AG08395 (cell line): ENCODE measurements around the gene TRPC4AP.
"Not testable (repeated sequence)": the region's sequence is repeated elsewhere in the genome, so short reads cannot be mapped to it uniquely, and the experiment has no call there.

Experiments used
- DNase-seq: peaks from one replicate; pipeline ENCODE4 v3.0.0; 2012; ENCODE audit warnings: mixed read lengths, low spot score

TRPC4AP gene

DNA sequence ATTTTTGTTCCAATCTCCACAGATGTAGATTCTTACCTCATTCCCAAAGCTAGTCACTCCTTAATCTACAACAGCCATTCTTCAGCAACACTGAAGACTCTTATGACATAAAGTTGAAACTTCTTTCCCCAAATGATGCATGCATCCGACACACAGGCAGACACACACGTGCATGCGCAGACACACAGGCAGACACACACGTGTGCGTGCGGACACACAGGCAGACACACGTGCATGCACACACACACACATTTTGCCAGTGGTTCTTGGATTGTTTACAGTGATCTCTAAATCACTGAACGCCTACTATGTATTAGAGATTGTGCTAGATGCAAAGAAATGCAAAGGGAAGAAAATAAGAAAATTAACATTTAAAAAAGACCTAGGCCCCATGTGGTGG is 9.0 kb upstream of the TRPC4AP start:
- DNase-seq, result no peak

DNA sequence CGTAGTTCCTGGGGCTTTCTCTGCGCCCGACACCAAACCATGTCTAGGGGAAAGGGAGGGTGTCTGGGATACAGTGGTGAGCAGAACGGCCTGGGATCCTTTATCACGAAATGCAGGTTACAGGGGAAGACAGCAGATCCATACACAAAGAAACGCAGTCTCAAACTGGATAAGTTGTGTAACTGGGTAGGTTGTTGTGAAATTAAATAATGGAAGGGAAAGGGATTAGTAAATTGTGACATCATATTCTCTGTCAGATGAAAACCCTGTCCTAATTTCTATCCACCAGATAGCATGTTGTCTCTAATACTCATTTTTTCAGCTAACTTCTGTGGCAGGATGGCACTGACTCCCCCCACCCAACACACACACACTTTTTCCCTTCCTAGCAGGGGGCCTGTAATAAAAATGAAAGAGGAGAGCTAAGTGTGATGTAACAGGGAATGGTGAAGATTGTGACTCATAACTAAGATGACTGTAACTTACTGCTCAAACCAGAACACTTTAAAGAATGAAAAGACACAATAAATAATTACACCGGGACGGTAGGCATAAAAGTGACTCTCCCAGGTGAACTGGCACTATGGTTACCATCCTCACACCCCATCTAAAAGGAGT is 769 bp upstream of the TRPC4AP start:
- peak; percentile 60 for DNase-seq

DNA sequence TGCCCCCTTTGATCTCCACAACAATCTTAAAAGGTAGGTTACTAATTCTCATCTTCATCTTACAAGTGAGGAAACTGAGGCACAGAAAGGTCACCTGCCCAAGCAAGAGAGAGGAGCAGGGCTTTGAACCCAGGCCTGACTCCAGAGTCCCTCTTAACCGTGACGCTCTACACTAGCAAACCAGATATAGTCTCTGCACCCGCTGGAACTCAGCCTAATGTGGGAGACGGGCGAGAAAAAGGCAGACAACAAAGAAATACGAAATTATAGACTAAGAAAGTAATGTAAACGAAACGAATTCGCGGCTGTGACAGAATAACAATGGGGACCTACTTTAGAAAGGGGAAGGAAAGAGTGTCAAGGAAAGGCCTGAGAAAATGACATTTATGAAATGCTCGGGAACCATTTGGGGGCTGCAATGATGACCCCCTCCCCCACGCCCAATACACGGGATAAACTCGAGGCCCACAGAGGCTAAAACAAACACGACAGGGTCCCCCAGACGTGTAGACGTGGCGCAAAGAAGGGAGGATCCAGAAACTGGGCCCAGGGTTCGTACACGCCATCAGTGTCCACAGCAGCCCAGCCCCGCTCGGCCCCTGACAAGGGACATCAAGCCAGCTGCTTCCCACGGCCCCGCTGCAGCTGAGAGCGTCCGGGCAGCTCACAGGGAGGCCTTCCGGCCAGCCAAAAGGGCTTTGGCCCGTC is 637 bp downstream of the TRPC4AP start:
- DNase-seq, result peak; percentile 7

DNA sequence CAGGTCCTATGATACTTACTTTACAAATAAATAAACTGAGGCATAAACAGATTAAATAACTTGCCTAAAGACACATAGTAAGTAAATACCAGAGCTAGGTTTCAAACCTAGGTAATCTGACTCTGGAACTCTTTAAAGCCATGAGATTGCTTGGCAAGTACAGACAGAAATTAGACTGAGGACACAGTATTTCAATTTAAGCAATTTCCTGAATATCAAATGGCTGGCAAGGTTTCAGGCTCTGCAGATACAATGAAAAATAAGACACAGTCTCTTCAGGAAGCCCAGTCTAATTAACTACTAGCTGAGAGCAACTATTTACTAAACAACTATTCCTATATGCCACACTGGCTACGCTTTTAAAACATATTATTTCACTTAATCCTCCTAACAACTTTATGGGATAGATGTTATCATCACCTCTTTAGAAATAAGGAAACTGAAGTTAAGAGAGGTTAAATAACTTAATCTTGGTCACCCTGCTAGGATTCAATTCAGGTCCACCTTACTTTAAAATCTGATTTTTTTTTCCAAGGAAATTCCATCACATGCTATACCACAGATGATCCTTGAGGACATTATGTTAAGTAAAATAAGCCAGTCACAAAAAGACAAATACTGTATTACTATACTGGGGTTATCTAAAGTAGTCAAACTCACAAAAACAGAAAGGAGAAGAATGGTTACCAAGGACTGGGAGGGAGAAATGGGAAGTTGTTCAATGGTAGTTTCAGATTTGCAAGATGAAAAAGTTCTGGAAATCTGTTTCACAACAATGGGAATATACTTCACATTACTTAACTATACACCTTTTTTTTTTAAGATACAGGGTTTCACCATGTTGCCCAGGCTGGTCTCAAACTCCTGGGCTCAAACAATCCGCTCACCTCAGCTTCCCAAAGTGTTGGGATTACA is 4.1 kb downstream of the TRPC4AP start:
- no peak for DNase-seq

DNA sequence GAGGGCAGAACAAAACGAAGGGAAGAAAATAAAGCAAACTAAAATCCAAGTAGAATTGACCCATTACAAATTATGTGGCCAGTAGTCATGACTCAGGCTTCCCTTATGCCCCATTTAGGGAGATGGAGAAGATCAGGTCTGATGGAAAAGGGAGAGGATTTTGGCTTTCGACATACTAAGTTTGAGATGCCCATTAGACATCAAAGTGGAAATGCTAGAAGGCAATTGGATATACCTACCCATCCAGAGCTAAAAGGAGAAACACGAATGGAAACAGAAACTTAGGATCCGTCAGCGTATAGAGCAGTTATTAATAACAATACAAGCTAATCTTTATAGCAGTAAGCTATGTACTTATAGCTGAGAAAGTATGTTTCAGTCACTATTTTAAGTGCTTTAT is 4.8 kb downstream of the TRPC4AP start:
- DNase-seq, result no peak

DNA sequence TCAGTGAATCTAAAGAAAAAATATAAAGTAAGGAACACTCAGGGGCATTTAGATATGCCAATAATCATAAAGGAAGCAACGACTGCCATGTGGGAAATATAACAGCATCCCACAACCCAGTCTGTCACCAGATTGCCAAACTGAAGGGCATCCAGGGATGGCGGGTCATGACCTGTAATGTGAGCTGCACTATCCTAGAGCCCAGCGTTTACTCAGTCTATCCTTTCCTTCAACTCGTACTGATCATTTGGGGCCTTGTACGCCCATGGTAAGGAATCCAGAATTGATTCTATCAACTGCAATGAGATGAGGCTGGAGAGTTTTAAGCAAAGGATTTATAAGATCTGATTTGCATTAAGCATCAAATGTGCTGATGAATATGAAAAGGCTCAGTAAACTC is 5.3 kb downstream of the TRPC4AP start:
- DNase-seq, result no peak

DNA sequence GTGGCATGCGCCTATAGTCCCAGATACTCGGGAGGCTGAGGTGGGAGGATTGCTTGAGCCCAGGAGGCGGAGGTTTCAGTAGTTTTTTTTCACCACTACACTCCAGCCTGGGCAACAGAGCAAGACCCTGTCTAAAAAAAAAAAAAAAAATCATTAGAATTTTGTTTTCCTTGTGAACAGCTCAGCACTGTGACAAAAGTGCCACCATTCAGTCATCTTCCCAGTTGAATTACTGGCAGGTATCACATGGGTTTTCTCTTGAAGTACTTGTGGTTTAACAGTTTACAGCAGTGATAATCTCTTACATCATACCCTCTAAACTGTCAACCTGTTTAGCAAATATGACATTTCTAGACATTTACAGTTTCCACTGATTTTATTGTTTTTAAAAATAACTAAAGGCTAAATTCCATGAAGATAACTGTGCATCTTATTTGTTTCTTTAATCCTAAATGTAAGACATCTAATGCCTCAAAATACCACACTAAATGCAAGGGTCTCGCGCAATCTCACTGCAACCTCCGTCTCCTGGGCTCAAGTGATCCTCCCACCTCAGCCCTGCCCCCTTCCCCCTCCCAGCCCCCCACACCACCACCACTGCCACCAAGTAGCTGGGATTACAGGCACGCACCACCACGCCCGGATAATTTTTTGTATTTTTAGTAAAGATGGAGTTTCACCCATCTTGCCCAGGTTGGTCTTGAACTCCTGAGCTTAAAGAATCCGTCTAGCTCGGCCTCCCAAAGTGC is 7.0 kb downstream of the TRPC4AP start:
- no peak for DNase-seq

DNA sequence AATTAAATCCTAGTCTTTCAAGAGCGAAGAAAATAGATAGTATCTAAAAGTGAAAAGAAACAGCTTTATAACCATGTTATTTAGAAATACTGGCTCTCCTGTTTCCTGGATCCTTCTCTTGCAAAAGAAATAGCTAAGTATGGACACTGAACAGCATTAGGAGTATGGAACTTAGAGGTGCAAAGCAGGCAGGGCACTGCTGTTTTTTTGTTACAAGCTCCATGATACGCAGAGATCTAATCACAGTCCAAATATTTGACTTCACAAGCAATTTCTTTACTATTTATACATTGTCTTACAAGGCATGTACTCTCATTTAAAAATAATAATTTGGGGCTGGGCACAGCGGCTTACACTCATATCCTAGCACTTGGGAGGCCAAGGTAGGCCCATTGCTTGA is 7.6 kb downstream of the TRPC4AP start:
- DNase-seq, result no peak

DNA sequence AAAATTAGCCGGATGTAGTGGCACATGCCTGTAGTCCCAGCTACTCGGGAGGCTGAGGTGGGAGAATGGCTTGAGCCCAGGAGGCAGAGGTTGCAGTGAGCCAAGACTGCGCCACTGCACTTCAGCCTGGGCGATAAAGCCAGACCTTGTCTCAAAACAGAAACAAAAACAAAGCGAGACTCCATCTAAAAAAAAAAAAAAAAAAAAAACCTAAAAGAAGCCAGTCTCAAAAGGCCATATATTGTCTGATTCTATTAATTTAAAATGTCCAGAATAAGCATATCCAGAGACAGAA is 12.3 kb downstream of the TRPC4AP start:
- DNase-seq, result not testable (repeated sequence)

DNA sequence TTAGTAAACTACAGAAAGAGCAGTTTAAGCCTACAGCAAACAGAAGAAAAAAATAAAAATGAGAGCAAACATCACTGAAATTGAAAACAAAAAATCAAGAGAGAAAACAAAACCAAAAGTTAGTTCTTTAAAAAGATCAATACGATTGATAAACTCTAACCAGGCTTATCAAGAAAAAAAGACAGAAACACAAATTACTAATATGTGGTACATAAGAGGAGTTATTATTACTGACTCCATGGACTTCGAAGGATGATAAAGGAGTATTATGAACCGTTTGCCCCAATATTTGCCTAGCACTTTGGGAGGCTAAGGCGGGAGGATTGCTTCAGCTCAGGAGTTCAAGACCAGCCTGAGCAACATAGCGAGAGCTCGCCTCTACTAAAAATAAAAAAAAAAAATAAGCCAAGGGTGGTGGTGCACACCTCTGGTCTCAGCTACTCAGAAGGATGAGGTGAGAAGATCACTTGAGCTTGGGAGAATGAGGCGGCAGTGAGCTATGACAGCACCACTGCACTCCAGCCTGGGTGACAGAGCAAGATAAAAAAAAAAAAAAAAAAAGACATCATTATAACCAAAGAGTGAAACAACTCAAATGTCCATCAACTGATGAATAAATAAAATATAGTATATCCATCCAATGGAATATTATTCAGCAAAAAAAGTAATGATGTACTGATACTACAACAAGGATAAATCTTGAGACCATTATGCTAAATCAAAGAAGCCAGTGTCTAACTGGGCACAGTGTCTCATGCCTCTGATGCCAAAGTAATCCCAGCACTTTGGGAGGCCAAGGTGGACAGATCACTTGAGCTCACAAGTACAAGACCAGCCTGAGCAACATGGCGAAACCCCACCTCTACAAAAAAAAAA is 12.9 kb downstream of the TRPC4AP start:
- DNase-seq, result no peak

DNA sequence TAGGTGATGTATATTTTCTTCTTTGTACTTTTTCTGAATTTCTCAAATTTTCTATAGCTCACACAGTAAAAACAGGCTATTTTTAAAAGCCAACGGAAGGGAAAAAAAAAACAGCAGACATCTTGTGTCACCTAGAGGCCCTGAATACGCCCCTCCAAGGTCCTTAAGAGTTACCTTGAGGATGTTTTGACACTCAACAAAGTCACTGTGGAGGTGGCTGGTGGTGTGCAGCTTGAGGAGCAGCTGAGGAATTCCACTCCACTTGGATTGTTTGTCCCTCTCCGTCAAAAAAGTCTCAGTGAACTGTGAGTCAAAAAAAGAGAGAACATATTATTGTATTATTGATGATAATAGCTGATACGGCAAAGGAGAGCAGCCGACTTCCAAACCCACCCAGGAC is 14.7 kb downstream of the TRPC4AP start:
- no peak for DNase-seq

DNA sequence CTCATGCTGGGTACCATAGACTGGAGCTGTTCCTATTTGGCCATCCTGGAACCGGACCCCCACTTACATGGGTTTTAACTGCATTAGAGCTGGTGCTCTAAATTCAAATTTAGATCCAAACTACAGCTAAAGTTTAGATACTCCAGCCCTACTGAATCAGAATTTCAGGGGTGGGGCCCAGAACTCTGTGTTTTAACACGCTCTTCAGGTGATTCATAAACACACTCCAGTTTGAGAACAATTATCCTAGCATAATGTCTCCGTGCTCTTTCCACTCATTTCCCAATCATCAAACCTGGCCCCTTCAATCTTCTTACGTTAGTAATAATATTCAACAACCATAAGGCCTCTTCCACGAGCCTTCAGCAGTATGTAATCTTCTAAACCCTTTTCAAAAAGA is 15.3 kb downstream of the TRPC4AP start:
- no peak for DNase-seq

DNA sequence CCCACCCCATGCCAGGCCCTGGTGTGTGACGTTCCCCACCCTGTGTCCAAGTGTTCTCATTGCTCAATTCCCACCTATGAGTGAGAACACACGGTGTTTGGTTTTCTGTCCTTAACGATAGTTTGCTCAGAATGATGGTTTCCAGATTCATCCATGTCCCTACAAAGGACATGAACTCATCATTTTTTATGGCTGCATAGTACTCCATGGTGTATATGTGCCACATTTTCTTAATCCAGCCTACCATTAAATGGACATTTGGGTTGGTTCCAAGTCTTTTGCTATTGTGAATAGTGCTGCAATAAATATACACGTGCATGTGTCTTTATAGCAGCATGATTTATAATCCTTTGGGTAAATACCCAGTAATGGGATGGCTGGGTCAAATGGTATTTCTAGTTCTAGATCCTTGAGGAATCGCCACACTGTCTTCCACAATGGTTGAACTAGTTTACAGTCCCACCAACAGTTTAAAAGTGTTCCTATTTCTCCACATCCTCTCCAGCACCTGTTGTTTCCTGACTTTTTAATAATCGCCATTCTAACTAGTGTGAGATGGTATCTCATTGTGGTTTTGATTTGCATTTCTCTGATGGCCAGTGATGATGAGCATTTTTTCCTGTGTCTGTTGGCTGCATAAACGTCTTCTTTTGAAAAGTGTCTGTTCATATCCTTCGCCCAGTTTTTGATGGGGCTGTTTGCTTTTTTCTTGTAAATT is 21.0 kb downstream of the TRPC4AP start:
- DNase-seq, result not testable (repeated sequence)

DNA sequence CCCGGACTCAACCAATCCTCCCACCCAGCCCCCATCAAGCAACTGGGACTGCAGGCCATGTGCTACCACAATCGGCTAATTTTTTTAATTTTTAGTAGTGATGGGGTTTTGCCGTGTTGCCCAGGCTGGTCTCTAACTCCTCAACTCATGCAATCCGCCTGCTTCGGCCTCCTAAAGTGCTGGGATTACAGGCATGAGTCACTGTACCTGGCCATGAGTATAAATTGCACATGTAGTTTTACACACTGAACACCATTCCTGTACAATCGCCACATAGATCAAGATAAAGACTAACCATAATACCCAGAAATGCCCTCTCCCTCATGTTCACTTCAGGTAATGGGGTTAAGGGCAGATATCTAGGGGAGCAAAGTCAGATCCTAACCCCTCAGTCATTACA is 26.4 kb downstream of the TRPC4AP start:
- DNase-seq, result no peak

DNA sequence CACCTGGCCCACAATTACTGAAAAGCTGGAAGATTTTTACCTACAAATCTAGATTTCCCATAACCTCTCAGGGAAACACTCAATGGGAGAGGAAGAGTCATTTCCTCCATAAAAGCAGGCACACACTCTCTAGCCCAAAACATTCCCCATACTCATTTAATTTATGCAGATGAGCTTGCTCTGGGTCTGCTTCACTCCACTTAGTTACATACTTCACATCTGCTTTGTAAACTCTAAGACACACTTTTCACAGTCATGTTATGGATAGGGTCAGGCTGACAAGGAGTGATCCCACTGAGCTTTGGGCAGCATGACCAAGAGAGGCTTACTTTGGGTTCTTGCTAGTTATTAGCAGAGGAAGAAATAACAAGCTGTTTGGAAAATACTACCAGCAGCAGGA is 27.4 kb downstream of the TRPC4AP start:
- DNase-seq, result no peak

DNA sequence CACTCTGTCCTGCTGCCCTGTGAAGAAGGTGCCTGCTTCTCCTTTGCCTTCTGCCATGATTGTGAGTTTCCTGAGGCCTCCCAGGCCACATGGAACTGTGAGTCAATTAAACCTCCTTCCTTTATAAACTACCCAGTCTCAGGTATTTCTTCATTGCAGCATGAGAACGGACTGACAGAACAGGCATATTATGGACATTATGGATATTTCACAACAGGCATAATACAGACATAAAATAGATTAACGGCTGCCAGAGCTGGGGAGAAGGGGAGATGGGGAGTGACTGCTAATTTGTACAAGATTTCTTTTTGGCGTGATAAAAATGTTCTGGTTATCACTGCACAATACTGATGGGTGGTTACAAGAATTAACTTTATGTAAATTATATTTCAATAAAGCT is 29.4 kb downstream of the TRPC4AP start:
- no peak for DNase-seq

DNA sequence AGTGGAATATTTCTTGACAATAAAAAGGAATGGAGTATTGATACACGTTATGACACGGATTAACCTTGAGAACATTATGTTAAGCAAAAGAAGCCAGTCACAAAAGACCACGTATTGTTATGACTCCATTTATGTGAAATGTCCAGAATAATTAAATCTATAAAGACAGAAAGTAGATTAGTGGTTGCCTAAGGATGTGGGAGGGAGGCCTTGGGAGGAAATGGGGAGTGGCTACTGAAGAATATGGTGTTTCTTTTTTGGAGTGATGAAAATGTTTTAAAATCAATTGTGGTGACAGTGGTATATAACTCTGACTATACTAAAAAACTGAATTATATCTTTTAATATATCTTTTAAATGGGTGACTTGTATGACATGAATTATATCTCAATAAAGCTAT is 30.1 kb downstream of the TRPC4AP start:
- no peak for DNase-seq

DNA sequence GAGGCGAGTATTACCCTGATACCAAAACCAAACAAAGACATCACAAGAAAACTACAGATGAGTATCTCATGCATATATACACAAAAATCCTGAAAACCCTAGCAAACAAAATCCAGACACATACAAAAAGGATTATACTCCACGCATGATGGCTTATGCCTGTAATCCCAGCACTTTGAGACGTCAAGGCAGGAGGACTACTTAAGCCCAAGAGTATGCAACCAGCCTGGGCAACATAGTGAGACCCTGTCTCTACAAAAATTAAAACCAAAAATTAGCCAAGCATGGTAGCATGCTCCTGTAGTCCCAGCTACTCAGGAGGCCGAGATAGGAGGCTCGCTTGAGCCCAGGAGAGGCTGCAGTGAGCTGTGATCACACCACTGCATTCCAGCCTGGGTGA is 32.4 kb downstream of the TRPC4AP start:
- no peak for DNase-seq

DNA sequence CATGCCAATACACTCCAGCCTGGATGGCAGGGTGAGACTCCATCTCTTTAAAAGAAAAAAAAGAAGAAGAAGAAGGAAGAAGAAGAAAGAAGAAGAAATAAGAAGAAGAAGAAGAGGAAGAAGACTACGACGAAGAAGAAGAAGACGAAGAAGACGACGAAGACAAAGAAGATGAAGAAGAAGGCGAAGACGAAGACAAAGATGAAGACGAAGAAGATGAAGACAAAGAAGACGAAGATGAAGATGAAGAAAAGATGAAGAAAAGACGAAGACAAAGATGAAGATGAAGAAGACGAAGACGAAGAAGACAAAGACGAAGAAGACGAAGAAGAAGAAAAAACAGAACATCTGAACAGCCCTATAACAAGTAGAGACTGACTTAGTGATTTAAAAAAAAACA is 33.0 kb downstream of the TRPC4AP start:
- no peak for DNase-seq

DNA sequence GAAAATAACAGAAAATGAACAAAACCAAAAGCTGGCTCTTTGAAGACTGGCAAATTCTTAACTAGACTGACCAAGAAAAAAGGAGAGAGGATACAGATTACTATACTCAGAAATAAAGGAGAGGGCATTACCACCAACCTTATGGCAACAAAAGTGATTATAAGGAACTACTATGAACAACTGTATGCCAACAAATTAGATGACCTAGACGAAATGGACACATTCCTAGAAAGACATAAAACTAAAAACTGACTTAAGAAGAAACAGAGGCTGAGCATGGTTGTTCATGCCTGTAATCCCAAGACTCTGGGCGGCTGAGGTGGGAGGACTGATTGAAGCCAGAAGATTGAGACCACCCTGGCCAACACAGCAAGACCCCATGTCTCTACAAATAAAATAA is 33.5 kb downstream of the TRPC4AP start:
- DNase-seq, result no peak
